Erythroblast (primary cell): ENCODE data around the gene PRKACG.

ENCODE experiments used
- GATA1 ChIP-seq: IDR thresholded peaks from 2 replicates; pipeline ENCODE4 v1.6.1; 2011; ENCODE audit warnings: low read depth, mild to moderate bottlenecking, control low read depth, low read length, moderate library complexity
- POLR2A ChIP-seq: IDR thresholded peaks from 2 replicates; pipeline ENCODE4 v1.6.1; 2011; ENCODE audit warnings: mild to moderate bottlenecking, low read length

DNA sequence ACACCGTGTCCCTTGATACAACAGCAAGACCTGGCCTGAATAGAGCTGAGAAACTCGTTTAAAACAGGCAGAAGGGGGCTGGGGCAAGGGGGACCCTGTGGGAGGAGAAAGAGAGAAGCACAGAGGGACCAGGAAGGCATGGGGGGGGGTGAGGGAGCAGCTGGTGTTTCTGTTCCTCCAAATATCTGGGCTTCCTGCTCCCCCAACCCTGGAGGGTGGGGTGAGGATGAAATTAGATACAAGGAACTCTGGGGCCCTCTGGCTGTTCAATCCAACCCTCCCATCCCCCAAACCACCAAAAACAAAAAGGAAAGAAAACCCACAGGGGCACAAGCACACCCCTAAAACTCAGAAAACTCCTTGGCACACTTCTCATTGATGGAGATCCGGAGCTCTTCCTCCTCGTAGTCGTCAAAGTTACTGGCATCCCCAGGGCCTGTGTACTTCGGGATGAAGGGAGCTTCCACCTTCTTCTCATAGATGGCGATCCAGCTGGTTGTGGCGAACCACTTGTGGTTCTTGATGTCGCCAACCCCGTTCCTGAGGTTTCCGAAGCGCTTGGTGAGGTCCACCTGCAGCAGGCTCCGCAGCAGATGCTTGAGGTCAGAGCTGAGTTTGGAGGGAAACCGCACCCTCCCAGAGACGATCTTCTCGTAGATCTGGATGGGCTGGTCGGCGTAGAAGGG lies 1.1 kb downstream of the PRKACG start:
- TF ChIP-seq POLR2A = no peak
- TF ChIP-seq GATA1 = no peak
